H9 (cell line): ENCODE measurements around the gene GAD2. TPM values are rescaled to one million over a fixed set of nuclear protein-coding genes. Genes with fewer than 3 reads are reported as not detected.

ENCODE experiments used
- DNase-seq: peaks from one replicate; pipeline ENCODE4 v3.0.0-alpha.2; 2017
- H2AFZ ChIP-seq: one replicate; pipeline ENCODE4 v1.6.1; 2013; ENCODE audit warnings: mild to moderate bottlenecking, low read length, control low read depth, moderate library complexity
- H2AK5ac ChIP-seq: 2 replicates; pipeline ENCODE4 v1.6.1; 2013; ENCODE audit warnings: low read length, control low read depth, mixed read lengths; ENCODE audit not compliant: insufficient read length
- H2BK120ac ChIP-seq: one replicate; pipeline ENCODE4 v1.6.1; 2013; ENCODE audit warnings: low read depth, mild to moderate bottlenecking, low read length, control low read depth, inconsistent platforms; ENCODE audit not compliant: poor library complexity, severe bottlenecking
- H2BK12ac ChIP-seq: 2 replicates; pipeline ENCODE4 v1.6.1; 2013; ENCODE audit warnings: low read length, control low read depth, mixed read lengths, low read depth; ENCODE audit not compliant: insufficient read length
- H2BK15ac ChIP-seq: 2 replicates; pipeline ENCODE4 v1.6.1; 2013; ENCODE audit warnings: low read depth, low read length, control low read depth
- H2BK20ac ChIP-seq: one replicate; pipeline ENCODE4 v1.6.1; 2013; ENCODE audit warnings: low read depth, mild to moderate bottlenecking, low read length, control low read depth, inconsistent platforms; ENCODE audit not compliant: poor library complexity, severe bottlenecking
- H2BK5ac ChIP-seq: 2 replicates; pipeline ENCODE4 v1.6.1; 2013; ENCODE audit warnings: low read length, control low read depth, mixed read lengths; ENCODE audit not compliant: insufficient read length
- H3K14ac ChIP-seq: 2 replicates; pipeline ENCODE4 v1.6.1; 2013; ENCODE audit warnings: low read length, control low read depth; ENCODE audit not compliant: insufficient read depth
- H3K18ac ChIP-seq: 2 replicates; pipeline ENCODE4 v1.6.1; 2013; ENCODE audit warnings: low read depth, mild to moderate bottlenecking, mixed read lengths, low read length, control low read depth; ENCODE audit not compliant: insufficient read length
- H3K23ac ChIP-seq: 2 replicates; pipeline ENCODE4 v1.6.1; 2013; ENCODE audit warnings: low read length, control low read depth, mixed read lengths, low read depth; ENCODE audit not compliant: insufficient read length
- H3K23me2 ChIP-seq: 2 replicates; pipeline ENCODE4 v1.6.1; 2013; ENCODE audit warnings: low read depth, mild to moderate bottlenecking, mixed read lengths, low read length, control low read depth; ENCODE audit not compliant: insufficient read length, poor library complexity, severe bottlenecking
- H3K27ac ChIP-seq: 2 replicates; pipeline ENCODE4 v1.5.1; 2013; ENCODE audit warnings: low read length, control low read depth, mixed read lengths, low read depth; ENCODE audit not compliant: insufficient read length
- H3K27me3 ChIP-seq: 2 replicates; pipeline ENCODE4 v1.6.1; 2013; ENCODE audit warnings: low read length, control low read depth, inconsistent platforms; ENCODE audit not compliant: insufficient read depth
- H3K4ac ChIP-seq: 2 replicates; pipeline ENCODE4 v1.6.1; 2013; ENCODE audit warnings: low read depth, mild to moderate bottlenecking, control low read depth, inconsistent platforms, low read length, moderate library complexity
- H3K4me1 ChIP-seq: 2 replicates; pipeline ENCODE4 v1.6.1; 2013; ENCODE audit warnings: low read length, control low read depth, inconsistent platforms; ENCODE audit not compliant: insufficient read depth
- H3K4me2 ChIP-seq: 2 replicates; pipeline ENCODE4 v1.6.1; 2013; ENCODE audit warnings: low read length, control low read depth, mixed read lengths; ENCODE audit not compliant: insufficient read length, insufficient read depth
- H3K56ac ChIP-seq: 2 replicates; pipeline ENCODE4 v1.6.1; 2013; ENCODE audit warnings: low read depth, mild to moderate bottlenecking, mixed read lengths, low read length, control low read depth; ENCODE audit not compliant: insufficient read length
- H3K79me1 ChIP-seq: 2 replicates; pipeline ENCODE4 v1.6.1; 2013; ENCODE audit warnings: low read depth, mild to moderate bottlenecking, moderate library complexity, low read length, control low read depth, inconsistent platforms; ENCODE audit not compliant: insufficient read depth, poor library complexity, severe bottlenecking
- H3K79me2 ChIP-seq: 2 replicates; pipeline ENCODE4 v1.6.1; 2013; ENCODE audit warnings: low read length, control low read depth, inconsistent platforms; ENCODE audit not compliant: insufficient read depth
- H3K9ac ChIP-seq: 2 replicates; pipeline ENCODE4 v1.6.1; 2013; ENCODE audit warnings: low read length, control low read depth, mixed read lengths; ENCODE audit not compliant: insufficient read length; ENCODE audit errors: extremely low read depth
- H3K9me3 ChIP-seq: one replicate; pipeline ENCODE4 v1.6.1; 2013; ENCODE audit warnings: low read depth, low read length, inconsistent platforms; ENCODE audit not compliant: control insufficient read depth
- H3T11ph ChIP-seq: one replicate; pipeline ENCODE4 v1.6.1; 2013; ENCODE audit warnings: mild to moderate bottlenecking, low read length, control low read depth, inconsistent platforms
- H4K20me1 ChIP-seq: one replicate; pipeline ENCODE4 v1.6.1; 2013; ENCODE audit not compliant: control insufficient read depth, insufficient read length, insufficient read depth
- H4K5ac ChIP-seq: 2 replicates; pipeline ENCODE4 v1.6.1; 2013; ENCODE audit warnings: low read depth, mild to moderate bottlenecking, mixed read lengths, low read length, control low read depth; ENCODE audit not compliant: insufficient read length
- H4K8ac ChIP-seq: replicated peaks from 2 replicates; pipeline ENCODE4 v1.6.1; 2013; ENCODE audit warnings: low read length, control low read depth, mixed read lengths, low read depth; ENCODE audit not compliant: insufficient read length
- H4K91ac ChIP-seq: 2 replicates; pipeline ENCODE4 v1.6.1; 2013; ENCODE audit warnings: low read depth, mild to moderate bottlenecking, moderate library complexity, mixed read lengths, low read length, control low read depth; ENCODE audit not compliant: insufficient read length
- H3K27ac Mint-ChIP-seq, 3 experiments: 2 replicates in 2 of 3; 3 replicates in 1 of 3; pipeline ENCODE4 v1.8.0; 2020 to 2021; ENCODE audit warnings: mixed read lengths in 3 of 3, mild to moderate bottlenecking in 1 of 3, moderate library complexity in 1 of 3
- H3K27me3 Mint-ChIP-seq: 2 replicates; pipeline ENCODE4 v1.8.0; 2021; ENCODE audit warnings: low read depth, mild to moderate bottlenecking, moderate library complexity, mixed read lengths
- H3K36me3 Mint-ChIP-seq, 3 experiments: 2 replicates in 2 of 3; 3 replicates in 1 of 3; pipeline ENCODE4 v1.8.0; 2020 to 2021; ENCODE audit warnings: low read depth in 3 of 3, mixed read lengths in 3 of 3; ENCODE audit not compliant: insufficient read depth in 1 of 3
- H3K4me1 Mint-ChIP-seq, 2 experiments: 2 replicates each; pipeline ENCODE4 v1.8.0; 2020; ENCODE audit warnings: mixed read lengths in 2 of 2
- H3K4me3 Mint-ChIP-seq, 2 experiments: 2 replicates in 1 of 2; 3 replicates in 1 of 2; pipeline ENCODE4 v1.8.0; 2020 to 2021; ENCODE audit warnings: mild to moderate bottlenecking in 2 of 2, mixed read lengths in 2 of 2, moderate library complexity in 1 of 2
- H3K9me3 Mint-ChIP-seq, 2 experiments: 2 replicates in 1 of 2; 3 replicates in 1 of 2; pipeline ENCODE4 v1.8.0; 2020; ENCODE audit warnings: mild to moderate bottlenecking in 2 of 2, mixed read lengths in 2 of 2, moderate library complexity in 1 of 2
- CTCF ChIP-seq: fragments of 200-600 bp; sonication (generic); conservative IDR thresholded peaks from 3 replicates; pipeline ENCODE4 v1.8.0; 2021; ENCODE audit warnings: antibody characterized with exemption, mild to moderate bottlenecking
- WGBS: extraction: QIAGEN DNeasy Blood & Tissue Kit; methylation state at CpG from one replicate; pipeline ENCODE4 v1.1.7; 2013; ENCODE audit warnings: missing lambda C conversion rate, low lambda C conversion rate, mixed read lengths; ENCODE audit not compliant: insufficient read length; ENCODE audit errors: extremely low coverage; 5-methylcytosine and 5-hydroxymethylcytosine counted together
- total RNA-seq: library from RNA; stranded (reverse); gene quantifications from 2 replicates; pipeline ENCODE4 v1.2.1, GENCODE V29; 2021

The GAD2 gene
- total RNA-seq, 1 experiment from 2014 or later: 2.0 TPM

GRCh38 chr10:26269754-26270153 lies 53.2 kb downstream of the GAD2 start:
- Histone ChIP-seq H2BK120ac (no peak overlapping the region), H3K4ac (no peak overlapping the region), H3K18ac (no peak overlapping the region), H3K79me1 (no peaks in the 10 kb centered on the region), H4K91ac (no peak overlapping the region), H2BK15ac (no peak overlapping the region), H4K5ac (no peak overlapping the region), H4K8ac (no peak overlapping the region), H2BK20ac (no peak overlapping the region), H3K9me3 (no peaks in the 10 kb centered on the region), H3K23me2 (no peaks in the 10 kb centered on the region), H2AK5ac (no peak overlapping the region), H3K4me2 (no peak overlapping the region), H3T11ph (no peak overlapping the region), H3K56ac (no peak overlapping the region), H3K79me2 (no peaks in the 10 kb centered on the region), H2AFZ (no peak overlapping the region), H2BK12ac (no peak overlapping the region), H2BK5ac (no peak overlapping the region), H3K27me3 (no peaks in the 10 kb centered on the region), H3K9ac (no peak overlapping the region), H3K4me1 (no peaks in the 10 kb centered on the region), H3K23ac (no peak overlapping the region), H3K27ac (no peak overlapping the region), H3K14ac (no peak overlapping the region), H4K20me1 (no peaks in the 10 kb centered on the region)
- DNase-seq: no peak
- peaks cover 8 to 9% of the 10 kb centered on the region in 2 experiments for H3K4me1 Mint-ChIP-seq
- no peak overlapping the region for H3K4me3 Mint-ChIP-seq
- WGBS: no CpG with 5 or more reads among the region's 8 CpGs
- H3K27me3 Mint-ChIP-seq: 0 out of 2 replicates have a peak, but pooled peaks cover 1% of the 10 kb centered on the region
- H3K27ac Mint-ChIP-seq: no peak overlapping the region
- peak; percentile 75 for TF ChIP-seq CTCF
- H3K9me3 Mint-ChIP-seq: no peaks in the 10 kb centered on the region
- no peaks in the 10 kb centered on the region for H3K36me3 Mint-ChIP-seq
